Activated T-helper 1 cell treated with anti-CD3 and anti-CD28 coated beads, Interleukin-12 subunit alpha, Interleukin-12 subunit beta, Interleukin-2, Interleukin-4 antibody, amounts not matched to agents 30 ng/mL and 10 ng/mL and 1 ng/mL, durations not matched to agents 14 hours and 24 hours and 36 hours (primary cell): ENCODE measurements around the gene PROZ. TPM values are rescaled to one million over a fixed set of nuclear protein-coding genes. Genes with fewer than 3 reads are reported as not detected.
A peak's percentile ranks its signal among the peaks of the same experiment; 100 is the strongest.

Source experiments
- DNase-seq: peaks from one replicate; pipeline ENCODE4 v3.0.0; 2021; ENCODE audit warnings: low spot score
- H3K27ac Mint-ChIP-seq: one replicate; pipeline ENCODE4 v1.8.0; 2021; ENCODE audit warnings: mild to moderate bottlenecking, mixed read lengths
- H3K27me3 Mint-ChIP-seq: one replicate; pipeline ENCODE4 v1.8.0; 2022; ENCODE audit warnings: mild to moderate bottlenecking, moderate library complexity, mixed read lengths; ENCODE audit not compliant: insufficient read depth
- H3K36me3 Mint-ChIP-seq: one replicate; pipeline ENCODE4 v1.8.0; 2021; ENCODE audit warnings: low read depth, mixed read lengths
- H3K4me1 Mint-ChIP-seq: one replicate; pipeline ENCODE4 v1.8.0; 2021; ENCODE audit warnings: low read depth, mixed read lengths
- H3K4me3 Mint-ChIP-seq: one replicate; pipeline ENCODE4 v1.8.0; 2021; ENCODE audit warnings: mild to moderate bottlenecking, moderate library complexity, mixed read lengths
- H3K9me3 Mint-ChIP-seq: one replicate; pipeline ENCODE4 v1.8.0; 2021; ENCODE audit warnings: mixed read lengths
- intact Hi-C: fragments of 100-400 bp; cut with micrococcal nuclease; formaldehyde crosslinking; loops from one replicate; pipeline ENCODE4 v1.15.1; 2024
- total RNA-seq: library from RNA; stranded (reverse); gene quantifications from 2 replicates; pipeline ENCODE4 v1.2.3, GENCODE V29; 2022

The PROZ gene
- total RNA-seq, 1 donor from 2014 or later = not detected

DNA sequence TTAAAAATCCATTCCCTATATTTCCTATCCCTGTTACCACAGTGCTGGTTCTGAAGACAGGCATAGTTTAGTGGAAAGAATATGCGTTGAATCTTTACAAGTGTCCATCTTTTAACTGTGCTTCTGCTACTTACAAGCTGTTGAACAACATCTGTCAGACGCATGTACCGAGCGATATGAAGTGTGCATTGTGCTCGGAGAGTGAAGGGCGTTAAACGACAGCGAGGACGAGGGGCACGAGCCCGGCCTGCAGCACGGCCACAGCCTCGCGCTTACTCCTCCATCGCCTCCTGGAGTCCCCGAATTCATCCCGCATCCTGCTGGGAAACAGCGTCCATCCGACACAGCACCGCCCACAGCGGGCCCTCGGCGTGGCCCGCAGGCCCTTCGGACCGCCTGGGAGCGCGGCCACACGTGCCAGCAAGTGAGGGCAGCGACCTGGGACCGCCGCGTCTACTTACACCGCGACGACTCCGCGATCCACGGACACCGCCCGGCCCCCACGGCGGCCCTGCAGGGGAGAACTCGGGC is 49.5 kb downstream of the PROZ start:
- H3K4me1 Mint-ChIP-seq = peaks cover 62% of the 10 kb centered on the region
- H3K9me3 Mint-ChIP-seq = no peaks in the 10 kb centered on the region
- no peak for DNase-seq
- peak overlapping the region; percentile 46 for H3K27ac Mint-ChIP-seq
- peak overlapping the region; percentile 94 for H3K4me3 Mint-ChIP-seq
- no peaks in the 10 kb centered on the region for H3K27me3 Mint-ChIP-seq
- intact Hi-C loops = loop anchor here (1.0 to 5.0 kb wide), 7 partner anchors 19 to 619 kb away; partner anchors contain the start of genes TFDP1 and TUBGCP3
- peaks cover 35% of the 10 kb centered on the region for H3K36me3 Mint-ChIP-seq

GRCh38 chr13:113208421-113209335 is 50.2 kb downstream of the PROZ start, which contains the start of gene PCID2:
PCID2 (minus strand) TSS chr13:113208669; CDS start chr13:113208634, 35 bp downstream.
- intact Hi-C loops = loop anchor here (1.0 to 5.0 kb wide), 8 partner anchors 20 to 620 kb away; partner anchors contain the start of genes LAMP1, TFDP1 and TUBGCP3
- peak within 1 kb of the TSS; percentile 94 for H3K4me3 Mint-ChIP-seq
- H3K27me3 Mint-ChIP-seq = no peaks in the 10 kb centered on the region
- H3K4me1 Mint-ChIP-seq = peaks cover 61% of the 10 kb centered on the region
- no peaks in the 10 kb centered on the region for H3K9me3 Mint-ChIP-seq
- H3K27ac Mint-ChIP-seq = peak within 1 kb of the TSS; percentile 46
- peak; percentile 90 for DNase-seq
- H3K36me3 Mint-ChIP-seq = peaks cover 35% of the 10 kb centered on the region

DNA sequence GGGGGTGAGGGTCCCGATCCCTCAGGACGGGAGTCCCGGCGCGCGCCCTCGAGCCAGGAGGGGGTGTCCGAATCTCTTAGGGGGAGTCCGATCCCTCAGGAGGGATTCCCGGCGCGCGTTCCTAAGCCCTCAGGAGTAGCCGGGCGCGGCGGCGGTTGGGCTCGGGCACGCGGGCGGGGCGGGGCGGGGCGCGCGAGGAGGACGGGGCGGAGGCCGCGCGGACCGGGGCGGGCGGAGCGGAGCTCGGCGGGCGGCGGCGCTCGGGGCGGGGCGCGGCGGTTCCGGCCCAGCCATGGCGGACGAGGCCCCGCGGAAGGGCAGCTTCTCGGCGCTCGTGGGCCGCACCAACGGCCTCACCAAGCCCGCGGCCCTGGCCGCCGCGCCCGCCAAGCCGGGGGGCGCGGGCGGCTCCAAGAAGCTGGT is 50.9 kb downstream of the PROZ start, which contains the start of gene CUL4A:
CUL4A (plus strand) TSS at position 278 of the 423 bp plus-strand sequence; CDS start at position 293, 15 bp downstream.
- H3K4me1 Mint-ChIP-seq = peaks cover 66% of the 10 kb centered on the region

GRCh38 chr13:113209759-113210421 is 51.4 kb downstream of the PROZ start:
- peak; percentile 69 for DNase-seq
- Mint-ChIP-seq H3K36me3 (peaks cover 37% of the 10 kb centered on the region), H3K4me1 (peaks cover 64% of the 10 kb centered on the region), H3K9me3 (no peaks in the 10 kb centered on the region), H3K27me3 (no peaks in the 10 kb centered on the region), H3K4me3 (peak overlapping the region; percentile 89), H3K27ac (peak overlapping the region; percentile 85)
- intact Hi-C loops = loop anchor here (1.0 to 5.0 kb wide), 8 partner anchors 21 to 621 kb away; partner anchors contain the start of genes DCUN1D2, LAMP1 and TUBGCP3

More for the DNA sequence above, 50.9 kb downstream of the PROZ start, which contains the start of gene CUL4A:
- Mint-ChIP-seq H3K4me3 (peak within 1 kb of the TSS; percentile 94), H3K36me3 (peaks cover 37% of the 10 kb centered on the region), H3K27me3 (no peaks in the 10 kb centered on the region), H3K9me3 (no peaks in the 10 kb centered on the region), H3K27ac (peak within 1 kb of the TSS; percentile 85)
- intact Hi-C loops = loop anchor here (1.0 to 5.0 kb wide), 7 partner anchors 21 to 621 kb away; partner anchors contain the start of genes LAMP1 and TUBGCP3
- DNase-seq = peak; percentile 66

DNA sequence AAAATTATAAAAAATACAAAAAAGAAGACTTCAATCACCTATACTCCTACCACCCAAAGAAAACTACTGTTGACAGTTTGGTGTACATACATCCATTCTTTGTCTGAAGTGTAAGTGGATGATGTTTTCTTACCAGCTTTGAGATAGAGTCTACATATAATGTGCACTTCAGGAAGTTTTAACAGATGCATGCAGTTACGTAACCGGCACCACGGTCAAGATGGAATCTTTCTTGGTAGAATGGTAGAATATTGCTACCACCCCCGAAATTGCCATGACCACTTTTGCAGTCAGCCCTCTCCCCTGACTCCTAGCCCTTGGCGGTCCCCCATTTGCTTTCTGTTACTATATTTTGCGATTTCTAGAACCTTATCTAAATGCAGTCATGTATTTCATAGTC is 52.4 kb downstream of the PROZ start:
- Mint-ChIP-seq H3K9me3 (no peaks in the 10 kb centered on the region), H3K36me3 (peaks cover 32% of the 10 kb centered on the region), H3K27ac (peak overlapping the region; percentile 5), H3K4me1 (peaks cover 54% of the 10 kb centered on the region), H3K4me3 (peak overlapping the region; percentile 89), H3K27me3 (no peaks in the 10 kb centered on the region)
- intact Hi-C loops = loop anchor here (2.0 kb wide), 1 partner anchor 280 kb away; the partner anchor contains the start of gene DCUN1D2
- DNase-seq = no peak

- DNase-seq = no peak
- H3K27ac Mint-ChIP-seq = peak overlapping the region; percentile 27
These were observed 53.3 kb downstream of the PROZ start for GRCh38 chr13:113211774-113212173.

DNA sequence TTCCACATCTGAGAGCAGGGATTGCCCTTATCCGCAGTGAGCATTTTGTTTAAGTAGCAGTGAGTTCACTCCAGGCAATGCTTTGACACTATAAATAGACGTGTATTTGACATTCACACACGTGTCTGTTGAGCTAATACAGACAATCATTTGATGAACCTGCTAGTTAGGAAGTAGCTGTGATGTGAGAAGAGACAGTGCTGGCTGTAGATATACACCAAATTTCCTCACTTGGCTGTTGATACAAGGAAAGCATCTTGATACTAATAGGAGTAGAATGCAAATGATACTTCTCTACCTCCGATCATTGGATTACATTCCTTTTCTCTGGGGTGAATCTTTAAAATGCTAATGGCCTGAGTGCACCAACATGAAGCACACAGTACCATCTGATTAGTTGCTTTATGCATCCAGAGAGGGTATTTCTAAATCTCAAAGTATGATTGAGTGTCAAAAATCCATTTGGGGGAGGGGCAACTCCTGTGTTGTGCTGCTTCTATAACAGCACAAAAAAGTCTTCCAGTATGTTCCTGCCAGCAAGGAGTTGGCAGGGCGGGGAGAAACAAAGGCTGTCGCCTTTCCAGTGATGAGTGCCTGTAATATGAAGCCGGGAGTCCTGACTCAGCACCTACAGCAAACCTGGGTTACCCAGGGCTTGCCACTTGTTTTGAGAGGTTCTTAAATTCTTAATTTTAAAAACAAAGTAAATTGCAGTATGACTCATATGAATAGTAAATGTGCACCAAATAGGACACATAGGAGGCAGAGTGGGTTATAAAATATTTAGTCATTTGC is 58.0 kb downstream of the PROZ start:
- Mint-ChIP-seq H3K9me3 (no peaks in the 10 kb centered on the region), H3K4me3 (no peak overlapping the region), H3K27ac (no peak overlapping the region), H3K4me1 (peaks cover 28% of the 10 kb centered on the region), H3K27me3 (no peaks in the 10 kb centered on the region), H3K36me3 (peaks cover 18% of the 10 kb centered on the region)
- intact Hi-C loops = no loop called here
- no peak for DNase-seq

More at GRCh38 chr13:113211774-113212173, 53.3 kb downstream of the PROZ start:
- Mint-ChIP-seq H3K4me3 (peak overlapping the region; percentile 89), H3K4me1 (peaks cover 45% of the 10 kb centered on the region), H3K36me3 (peaks cover 24% of the 10 kb centered on the region), H3K9me3 (no peaks in the 10 kb centered on the region), H3K27me3 (no peaks in the 10 kb centered on the region)
- intact Hi-C loops = loop anchor here (2.0 kb wide), 1 partner anchor 279 kb away; the partner anchor contains the start of gene DCUN1D2

DNA sequence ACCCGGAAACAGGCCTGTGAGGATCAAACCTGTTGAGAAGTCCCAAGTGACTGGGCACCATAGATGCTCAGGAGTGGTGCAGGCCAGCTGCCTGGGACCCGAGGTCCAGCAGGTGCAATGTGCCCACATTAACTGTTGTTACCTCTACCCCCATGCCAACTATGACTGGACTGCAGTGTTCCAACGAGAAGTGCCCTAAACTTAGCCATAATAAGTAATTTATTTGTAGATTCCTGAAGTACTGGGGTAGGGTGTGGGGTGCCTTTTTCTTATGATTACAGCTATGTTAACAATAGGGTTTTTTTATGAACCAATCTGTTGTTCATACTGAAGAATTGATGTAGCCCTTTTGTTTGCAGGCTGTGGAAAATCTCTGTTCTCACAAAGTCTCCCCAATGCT is 60.1 kb downstream of the PROZ start:
- Mint-ChIP-seq H3K36me3 (peaks cover 20% of the 10 kb centered on the region), H3K27ac (no peak overlapping the region), H3K4me3 (no peak overlapping the region), H3K27me3 (no peaks in the 10 kb centered on the region), H3K4me1 (peaks cover 21% of the 10 kb centered on the region), H3K9me3 (no peaks in the 10 kb centered on the region)
- no peak for DNase-seq
- intact Hi-C loops = no loop called here

DNA sequence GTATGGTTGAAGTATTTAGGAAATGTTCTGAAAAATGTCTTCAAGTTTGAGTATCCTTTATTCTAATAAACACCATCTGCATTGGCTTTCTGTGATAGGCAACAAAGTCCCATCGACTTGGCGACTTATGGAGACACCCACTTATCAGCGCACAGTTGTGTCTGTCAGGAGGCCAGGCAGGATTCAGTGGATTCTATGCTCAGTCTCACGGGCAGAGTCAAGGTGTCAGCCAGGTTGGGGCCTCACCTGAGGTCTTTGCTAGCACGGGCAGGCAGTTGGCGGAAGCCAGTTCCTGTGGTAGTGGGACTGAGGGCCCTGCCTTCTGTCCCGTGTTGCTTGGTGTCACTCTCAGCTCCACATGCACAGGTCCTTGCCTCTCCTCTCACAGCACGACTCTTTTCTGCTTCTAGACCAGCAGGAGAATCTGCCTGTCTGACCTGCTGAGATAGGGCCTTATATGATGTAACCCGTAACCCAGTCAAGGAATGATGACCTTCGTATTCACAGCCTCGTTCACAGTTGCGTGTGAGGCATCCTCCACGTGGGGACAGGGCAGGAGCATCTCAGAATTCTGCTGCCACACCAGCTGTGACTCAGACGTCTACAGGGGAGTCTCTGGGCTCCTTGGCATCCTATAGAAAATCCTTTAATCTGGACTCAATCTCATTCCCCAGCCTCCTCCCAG is 61.0 kb downstream of the PROZ start:
- Mint-ChIP-seq H3K4me3 (no peak overlapping the region), H3K4me1 (peaks cover 13% of the 10 kb centered on the region), H3K9me3 (no peaks in the 10 kb centered on the region), H3K27ac (no peak overlapping the region), H3K27me3 (no peaks in the 10 kb centered on the region), H3K36me3 (peaks cover 23% of the 10 kb centered on the region)
- intact Hi-C loops = no loop called here
- no peak for DNase-seq

DNA sequence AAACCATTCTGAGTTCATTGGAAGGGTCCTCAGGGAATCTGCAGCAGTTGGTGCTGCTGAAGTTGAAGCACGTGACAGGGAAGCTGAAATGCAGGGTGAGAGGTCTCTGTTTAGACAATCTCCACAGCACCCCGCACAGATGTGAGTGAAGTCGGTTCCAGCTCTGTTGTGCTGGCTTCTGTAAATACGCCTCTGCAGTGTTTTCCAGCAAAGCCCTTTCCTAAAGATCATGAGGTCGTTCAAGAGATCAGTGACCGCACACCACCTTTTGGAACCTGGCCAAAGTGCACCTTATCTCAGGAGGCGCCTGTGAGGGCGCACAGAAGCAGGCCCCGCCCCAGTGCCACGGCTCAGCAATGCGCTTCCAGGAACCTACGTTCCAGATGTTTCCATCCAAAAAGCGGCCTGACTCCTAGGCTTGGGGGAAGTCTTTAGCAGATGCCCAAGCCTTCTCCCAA is 61.7 kb downstream of the PROZ start:
- Mint-ChIP-seq H3K36me3 (peaks cover 28% of the 10 kb centered on the region), H3K27me3 (no peaks in the 10 kb centered on the region), H3K4me1 (peaks cover 13% of the 10 kb centered on the region), H3K9me3 (no peaks in the 10 kb centered on the region), H3K27ac (no peak overlapping the region), H3K4me3 (no peak overlapping the region)
- no peak for DNase-seq
- intact Hi-C loops = no loop called here

DNA sequence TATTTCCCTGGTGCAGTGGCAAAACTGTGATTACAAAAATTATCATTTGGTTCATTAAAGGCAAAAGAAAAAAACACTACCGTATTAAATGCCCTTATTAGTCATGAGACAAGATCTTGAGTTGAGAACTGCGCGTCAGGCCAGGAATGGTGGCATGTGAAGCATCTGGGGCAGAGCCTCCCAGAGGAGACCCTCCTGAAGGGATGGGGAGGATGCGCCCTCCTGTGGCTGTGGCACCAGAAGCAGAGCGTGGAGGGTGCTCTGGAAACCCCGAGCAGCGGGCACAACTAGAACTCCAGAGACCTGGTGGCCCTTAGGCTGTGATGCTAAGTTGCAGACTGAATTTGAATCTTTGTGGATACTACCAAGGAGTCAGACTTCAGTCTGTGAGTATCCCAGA is 62.4 kb downstream of the PROZ start:
- H3K27ac Mint-ChIP-seq = no peak overlapping the region
- H3K9me3 Mint-ChIP-seq = no peaks in the 10 kb centered on the region
- H3K4me3 Mint-ChIP-seq = no peak overlapping the region
- no peaks in the 10 kb centered on the region for H3K27me3 Mint-ChIP-seq
- H3K36me3 Mint-ChIP-seq = peaks cover 29% of the 10 kb centered on the region
- intact Hi-C loops = no loop called here
- H3K4me1 Mint-ChIP-seq = peaks cover 13% of the 10 kb centered on the region
- no peak for DNase-seq
